ENCODE measurements around the gene GPRIN3.
"Not testable (repeated sequence)": the region's sequence is repeated elsewhere in the genome, so short reads cannot be mapped to it uniquely, and the experiment has no call there.

The GPRIN3 gene

GRCh38 chr4:89331686-89332544 is 24.3 kb upstream of the GPRIN3 start:
- Histone ChIP-seq H3K9me3 (no peaks in the 10 kb centered on the region), H3K4me3 (no peak overlapping the region), H3K27me3 (ENCODE audit: low read depth) (peaks cover 4% of the 10 kb centered on the region; the same call in 1 of the 2 replicates), H3K4me1 (no peaks in the 10 kb centered on the region; the same call in 1 of the 2 replicates), H3K36me3 (replicated peaks) (no peaks in the 10 kb centered on the region)
- in situ Hi-C loops (cut with MboI; ENCODE audit: low sequenced_read_pairs): no loop called here
- no peak for DNase-seq (ENCODE audit: low spot score in 2 of 2)

GRCh38 chr4:89331197-89331596 is 23.6 kb upstream of the GPRIN3 start:
- Histone ChIP-seq H3K36me3 (replicated peaks) (no peaks in the 10 kb centered on the region), H3K27me3 (ENCODE audit: low read depth) (peaks cover 4% of the 10 kb centered on the region; the same call in 1 of the 2 replicates), H3K4me3 (no peak overlapping the region), H3K4me1 (no peaks in the 10 kb centered on the region; the same call in 1 of the 2 replicates), H3K9me3 (no peaks in the 10 kb centered on the region)
- DNase-seq (ENCODE audit: low spot score in 2 of 2): no peak
- in situ Hi-C loops (cut with MboI; ENCODE audit: low sequenced_read_pairs): no loop called here

- Histone ChIP-seq H3K9me3 (no peaks in the 10 kb centered on the region), H3K36me3 (replicated peaks) (no peaks in the 10 kb centered on the region), H3K4me1 (no peaks in the 10 kb centered on the region; the same call in 1 of the 2 replicates), H3K27me3 (ENCODE audit: low read depth) (no peaks in the 10 kb centered on the region), H3K4me3 (no peak overlapping the region)
- no peak for DNase-seq (ENCODE audit: low spot score in 2 of 2)
- in situ Hi-C loops (cut with MboI; ENCODE audit: low sequenced_read_pairs): no loop called here
These were observed 21.7 kb upstream of the GPRIN3 start for GRCh38 chr4:89329280-89329679.

GRCh38 chr4:89324671-89325070 is 17.1 kb upstream of the GPRIN3 start:
- Histone ChIP-seq H3K9me3 (no peaks in the 10 kb centered on the region), H3K36me3 (replicated peaks) (no peaks in the 10 kb centered on the region), H3K4me1 (no peaks in the 10 kb centered on the region), H3K27me3 (ENCODE audit: low read depth) (no peaks in the 10 kb centered on the region), H3K4me3 (no peak overlapping the region)
- in situ Hi-C loops (cut with MboI; ENCODE audit: low sequenced_read_pairs): no loop called here
- no peak for DNase-seq (ENCODE audit: low spot score in 2 of 2)

GRCh38 chr4:89322671-89323070 is 15.1 kb upstream of the GPRIN3 start:
- H3K27me3 ChIP-seq (ENCODE audit: low read depth): no peaks in the 10 kb centered on the region
- DNase-seq (ENCODE audit: low spot score in 2 of 2): no peak
- in situ Hi-C loops (cut with MboI; ENCODE audit: low sequenced_read_pairs): no loop called here
- H3K4me1 ChIP-seq: no peaks in the 10 kb centered on the region
- no peaks in the 10 kb centered on the region for H3K36me3 ChIP-seq (replicated peaks)
- no peak overlapping the region for H3K4me3 ChIP-seq
- H3K9me3 ChIP-seq: no peaks in the 10 kb centered on the region

GRCh38 chr4:89319756-89320155 is 12.2 kb upstream of the GPRIN3 start:
- H3K36me3 ChIP-seq (replicated peaks): no peaks in the 10 kb centered on the region
- no peaks in the 10 kb centered on the region for H3K4me1 ChIP-seq
- no peaks in the 10 kb centered on the region for H3K9me3 ChIP-seq
- no peaks in the 10 kb centered on the region for H3K27me3 ChIP-seq (ENCODE audit: low read depth)
- no peak overlapping the region for H3K4me3 ChIP-seq
- no peak for DNase-seq (ENCODE audit: low spot score in 2 of 2)
- in situ Hi-C loops (cut with MboI; ENCODE audit: low sequenced_read_pairs): no loop called here

- Histone ChIP-seq H3K9me3 (no peaks in the 10 kb centered on the region), H3K36me3 (replicated peaks) (no peaks in the 10 kb centered on the region), H3K27me3 (ENCODE audit: low read depth) (no peaks in the 10 kb centered on the region), H3K4me1 (no peaks in the 10 kb centered on the region), H3K4me3 (no peak overlapping the region)
- in situ Hi-C loops (cut with MboI; ENCODE audit: low sequenced_read_pairs): no loop called here
- no peak for DNase-seq (ENCODE audit: low spot score in 2 of 2)
These were observed 9.3 kb upstream of the GPRIN3 start for GRCh38 chr4:89316931-89317366.

GRCh38 chr4:89316211-89316610 is 8.6 kb upstream of the GPRIN3 start:
- Histone ChIP-seq H3K36me3 (replicated peaks) (no peaks in the 10 kb centered on the region), H3K4me1 (no peaks in the 10 kb centered on the region; the same call in 1 of the 2 replicates), H3K4me3 (no peak overlapping the region), H3K9me3 (no peaks in the 10 kb centered on the region), H3K27me3 (ENCODE audit: low read depth) (no peaks in the 10 kb centered on the region)
- no peak for DNase-seq (ENCODE audit: low spot score in 2 of 2)
- in situ Hi-C loops (cut with MboI; ENCODE audit: low sequenced_read_pairs): no loop called here

GRCh38 chr4:89314291-89314690 is 6.7 kb upstream of the GPRIN3 start:
- H3K9me3 ChIP-seq: no peaks in the 10 kb centered on the region
- H3K4me1 ChIP-seq: no peaks in the 10 kb centered on the region; the same call in 1 of the 2 replicates
- in situ Hi-C loops (cut with MboI; ENCODE audit: low sequenced_read_pairs): no loop called here
- no peaks in the 10 kb centered on the region for H3K27me3 ChIP-seq (ENCODE audit: low read depth)
- no peaks in the 10 kb centered on the region for H3K36me3 ChIP-seq (replicated peaks)
- H3K4me3 ChIP-seq: no peak overlapping the region
- DNase-seq (ENCODE audit: low spot score in 2 of 2): no peak

GRCh38 chr4:89312066-89312465 is 4.5 kb upstream of the GPRIN3 start:
- DNase-seq (ENCODE audit: low spot score in 2 of 2): no peak

GRCh38 chr4:89311433-89311832 is 3.8 kb upstream of the GPRIN3 start:
- Histone ChIP-seq H3K27me3 (ENCODE audit: low read depth) (no peaks in the 10 kb centered on the region), H3K4me3 (no peak overlapping the region), H3K36me3 (replicated peaks) (no peaks in the 10 kb centered on the region), H3K9me3 (no peaks in the 10 kb centered on the region), H3K4me1 (peaks cover 7% of the 10 kb centered on the region)
- in situ Hi-C loops (cut with MboI; ENCODE audit: low sequenced_read_pairs): no loop called here
- no peak for DNase-seq (ENCODE audit: low spot score in 2 of 2)

More at GRCh38 chr4:89312066-89312465, 4.5 kb upstream of the GPRIN3 start:
- H3K36me3 ChIP-seq (replicated peaks): no peaks in the 10 kb centered on the region
- H3K4me3 ChIP-seq: no peak overlapping the region
- in situ Hi-C loops (cut with MboI; ENCODE audit: low sequenced_read_pairs): no loop called here
- no peaks in the 10 kb centered on the region for H3K27me3 ChIP-seq (ENCODE audit: low read depth)
- peaks cover 3% of the 10 kb centered on the region for H3K4me1 ChIP-seq
- H3K9me3 ChIP-seq: no peaks in the 10 kb centered on the region

- H3K9me3 ChIP-seq; H3K36me3 ChIP-seq (replicated peaks); H3K4me1 ChIP-seq; H3K27me3 ChIP-seq (ENCODE audit: low read depth); DNase-seq (ENCODE audit: low spot score in 2 of 2); H3K4me3 ChIP-seq; in situ Hi-C loops (cut with MboI; ENCODE audit: low sequenced_read_pairs): not testable (repeated sequence)
These were observed 1.6 kb upstream of the GPRIN3 start for GRCh38 chr4:89309154-89309553.

- Histone ChIP-seq H3K4me1 (peaks cover 8% of the 10 kb centered on the region), H3K27me3 (ENCODE audit: low read depth) (no peaks in the 10 kb centered on the region), H3K36me3 (replicated peaks) (no peaks in the 10 kb centered on the region), H3K4me3 (peak overlapping the region; percentile 53), H3K9me3 (no peaks in the 10 kb centered on the region)
- DNase-seq (ENCODE audit: low spot score in 2 of 2): no peak
- in situ Hi-C loops (cut with MboI; ENCODE audit: low sequenced_read_pairs): no loop called here
These were observed 531 bp upstream of the GPRIN3 start for GRCh38 chr4:89308161-89308500.

GRCh38 chr4:89307178-89307445 is 488 bp downstream of the GPRIN3 start:
- in situ Hi-C loops (cut with MboI; ENCODE audit: low sequenced_read_pairs): no loop called here
- Histone ChIP-seq H3K4me1 (peaks cover 8% of the 10 kb centered on the region), H3K27me3 (ENCODE audit: low read depth) (no peaks in the 10 kb centered on the region), H3K36me3 (replicated peaks) (no peaks in the 10 kb centered on the region), H3K9me3 (no peaks in the 10 kb centered on the region), H3K4me3 (peak overlapping the region; percentile 53)
- DNase-seq (ENCODE audit: low spot score in 2 of 2): no peak
